Activated naive CD4-positive, alpha-beta T cell treated with anti-CD3 and anti-CD28 coated beads, Interleukin-2, amount 50 U/mL, for 24 hours (primary cell): ENCODE data around the gene DDIT3.
"Not testable (repeated sequence)": the region's sequence is repeated elsewhere in the genome, so short reads cannot be mapped to it uniquely, and the experiment has no call there.

Experiments
- H3K27ac Mint-ChIP-seq: one replicate; pipeline ENCODE4 v1.8.0; 2021; ENCODE audit warnings: mild to moderate bottlenecking, mixed read lengths
- H3K27me3 Mint-ChIP-seq: one replicate; pipeline ENCODE4 v1.8.0; 2021; ENCODE audit warnings: mixed read lengths
- H3K36me3 Mint-ChIP-seq: one replicate; pipeline ENCODE4 v1.8.0; 2021; ENCODE audit warnings: mixed read lengths
- H3K4me1 Mint-ChIP-seq: one replicate; pipeline ENCODE4 v1.8.0; 2021; ENCODE audit warnings: mixed read lengths
- H3K4me3 Mint-ChIP-seq: one replicate; pipeline ENCODE4 v1.8.0; 2021; ENCODE audit warnings: mild to moderate bottlenecking, mixed read lengths
- H3K9me3 Mint-ChIP-seq: one replicate; pipeline ENCODE4 v1.8.0; 2021; ENCODE audit warnings: mixed read lengths

The DDIT3 gene

DNA sequence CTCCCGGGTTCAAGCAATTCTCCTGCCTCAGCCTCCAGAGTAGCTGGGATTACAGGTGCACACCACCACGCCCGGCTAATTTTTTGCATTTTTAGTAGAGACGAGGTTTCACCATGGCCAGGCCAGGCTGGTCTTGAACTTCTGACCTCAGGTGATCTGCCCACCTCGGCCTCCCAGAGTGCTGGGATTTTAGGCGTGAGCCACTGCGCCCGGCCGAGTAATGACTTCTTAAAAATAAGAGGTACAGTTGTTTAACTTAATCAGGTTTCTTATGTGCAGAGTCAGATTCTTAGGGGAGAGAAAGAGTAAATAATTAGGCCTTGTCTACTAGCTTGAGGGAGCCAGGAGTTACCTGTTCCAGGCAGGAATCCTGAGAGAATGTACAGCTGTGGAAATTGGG is 6.1 kb downstream of the DDIT3 start:
- H3K9me3 Mint-ChIP-seq, H3K4me3 Mint-ChIP-seq, H3K27me3 Mint-ChIP-seq: not testable (repeated sequence)
- peak overlapping the region; percentile 17 for H3K27ac Mint-ChIP-seq
- peaks cover 34% of the 10 kb centered on the region for H3K4me1 Mint-ChIP-seq
- peaks cover 25% of the 10 kb centered on the region for H3K36me3 Mint-ChIP-seq

DNA sequence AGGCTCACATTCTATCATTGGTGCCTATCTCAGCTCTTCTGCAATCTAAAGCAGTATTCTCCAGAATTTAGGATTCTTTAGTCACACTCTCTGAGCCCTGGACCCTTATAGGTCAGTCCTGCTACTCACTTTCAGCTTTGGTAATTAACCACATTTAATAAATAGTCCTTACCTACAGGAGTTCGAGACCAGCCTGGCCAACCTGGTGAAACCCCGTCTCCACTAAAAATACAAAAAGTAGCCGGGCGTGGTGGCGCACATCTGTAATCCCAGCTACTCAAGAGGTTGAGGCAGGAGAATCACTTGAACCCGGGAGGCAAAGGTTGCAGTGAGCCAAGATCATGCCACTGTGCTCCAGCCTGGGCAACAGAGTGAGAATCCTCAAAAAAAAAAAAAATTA is 6.6 kb downstream of the DDIT3 start:
- H3K9me3 Mint-ChIP-seq, H3K4me3 Mint-ChIP-seq, H3K27me3 Mint-ChIP-seq, H3K27ac Mint-ChIP-seq: not testable (repeated sequence)
- Mint-ChIP-seq H3K36me3 (peaks cover 23% of the 10 kb centered on the region), H3K4me1 (peaks cover 28% of the 10 kb centered on the region)

DNA sequence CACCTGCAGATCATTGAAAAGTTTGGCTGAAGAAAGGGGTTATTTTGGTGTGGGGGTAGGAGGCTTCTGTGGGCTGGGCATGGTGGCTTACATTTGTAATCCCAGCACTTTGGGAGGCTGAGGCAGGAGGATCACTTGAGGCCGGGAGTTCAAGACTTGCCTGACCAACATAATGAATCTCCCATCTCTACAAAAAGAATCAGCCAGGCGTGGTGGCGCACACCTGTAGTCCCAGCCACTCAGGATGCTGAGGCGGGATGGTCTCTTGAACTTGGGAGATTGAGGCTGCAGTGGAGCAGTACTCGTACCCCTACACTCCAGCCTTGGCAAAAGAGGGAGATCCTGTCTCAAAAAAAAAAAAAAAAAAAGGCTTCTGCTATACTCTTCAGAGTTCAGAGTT is 7.0 kb downstream of the DDIT3 start:
- H3K27me3 Mint-ChIP-seq = no peaks in the 10 kb centered on the region
- H3K4me1 Mint-ChIP-seq = peaks cover 24% of the 10 kb centered on the region
- H3K27ac Mint-ChIP-seq = peak overlapping the region; percentile 12
- H3K9me3 Mint-ChIP-seq = no peaks in the 10 kb centered on the region
- peaks cover 20% of the 10 kb centered on the region for H3K36me3 Mint-ChIP-seq
- H3K4me3 Mint-ChIP-seq = no peak overlapping the region

DNA sequence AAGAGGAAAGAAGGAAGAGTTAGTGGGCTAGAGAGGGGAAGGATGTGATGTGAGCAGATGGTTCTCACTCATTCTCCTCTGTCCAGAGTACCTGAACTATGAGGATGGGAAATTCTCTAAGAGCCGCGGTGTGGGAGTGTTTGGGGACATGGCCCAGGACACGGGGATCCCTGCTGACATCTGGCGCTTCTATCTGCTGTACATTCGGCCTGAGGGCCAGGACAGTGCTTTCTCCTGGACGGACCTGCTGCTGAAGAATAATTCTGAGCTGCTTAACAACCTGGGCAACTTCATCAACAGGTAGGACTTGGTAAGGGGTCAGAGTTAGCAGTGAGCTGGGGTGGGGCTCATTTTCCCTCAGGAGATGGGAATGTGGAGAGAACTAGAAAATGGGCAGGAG is 7.6 kb downstream of the DDIT3 start:
- Mint-ChIP-seq H3K9me3 (no peaks in the 10 kb centered on the region), H3K27me3 (no peaks in the 10 kb centered on the region), H3K27ac (peak overlapping the region; percentile 68), H3K4me3 (no peak overlapping the region), H3K36me3 (peaks cover 17% of the 10 kb centered on the region), H3K4me1 (peaks cover 18% of the 10 kb centered on the region)

DNA sequence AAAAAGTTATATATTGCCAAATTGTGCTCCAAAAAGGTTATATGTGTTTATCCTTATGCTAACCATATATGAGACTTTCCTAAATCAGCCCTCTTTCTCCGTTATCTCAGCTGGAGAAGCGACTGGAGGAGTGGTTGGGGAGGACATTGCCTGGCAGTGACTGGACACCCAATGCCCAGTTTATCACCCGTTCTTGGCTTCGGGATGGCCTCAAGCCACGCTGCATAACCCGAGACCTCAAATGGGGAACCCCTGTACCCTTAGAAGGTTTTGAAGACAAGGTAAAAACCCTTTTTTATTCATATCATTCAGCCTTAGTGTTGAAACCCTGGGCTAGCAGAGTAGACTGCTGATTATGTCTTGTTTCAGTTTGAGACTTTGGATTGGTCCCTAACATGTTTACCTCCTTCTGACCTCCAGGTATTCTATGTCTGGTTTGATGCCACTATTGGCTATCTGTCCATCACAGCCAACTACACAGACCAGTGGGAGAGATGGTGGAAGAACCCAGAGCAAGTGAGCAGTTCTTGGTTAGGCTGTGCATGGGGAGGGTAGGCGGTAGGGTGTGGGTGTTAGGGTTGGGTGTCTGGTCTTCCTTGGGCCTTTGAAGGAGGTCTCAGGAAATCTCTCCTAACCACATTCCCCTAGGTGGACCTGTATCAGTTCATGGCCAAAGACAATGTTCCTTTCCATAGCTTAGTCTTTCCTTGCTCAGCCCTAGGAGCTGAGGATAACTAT is 8.6 kb downstream of the DDIT3 start:
- Mint-ChIP-seq H3K36me3 (peaks cover 17% of the 10 kb centered on the region), H3K9me3 (no peaks in the 10 kb centered on the region), H3K4me1 (peaks cover 9% of the 10 kb centered on the region), H3K4me3 (no peak overlapping the region), H3K27me3 (no peaks in the 10 kb centered on the region), H3K27ac (peak overlapping the region; percentile 68)

DNA sequence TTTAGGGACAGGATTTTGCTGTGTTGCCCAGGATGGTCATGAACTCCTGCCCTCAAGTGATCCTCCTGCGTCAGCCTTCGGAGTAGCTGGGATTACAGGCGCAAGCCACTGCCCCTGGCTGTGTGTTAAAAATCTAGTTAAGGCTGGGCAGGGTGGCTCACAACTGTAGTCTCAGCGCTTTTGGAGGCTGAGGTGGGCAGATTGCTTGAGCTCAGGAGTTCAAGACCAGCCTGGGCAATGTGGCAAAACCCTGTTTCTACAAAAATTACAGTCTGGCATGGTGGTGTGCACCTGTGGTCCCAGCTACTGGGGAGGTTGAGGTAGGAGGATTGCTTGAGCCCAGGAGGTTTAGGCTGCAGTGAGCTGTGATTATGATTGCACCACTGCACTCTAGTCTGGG is 9.2 kb downstream of the DDIT3 start:
- H3K4me3 Mint-ChIP-seq = no peak overlapping the region
- no peaks in the 10 kb centered on the region for H3K9me3 Mint-ChIP-seq
- no peaks in the 10 kb centered on the region for H3K27me3 Mint-ChIP-seq
- no peak overlapping the region for H3K27ac Mint-ChIP-seq
- H3K4me1 Mint-ChIP-seq = peaks cover 8% of the 10 kb centered on the region
- H3K36me3 Mint-ChIP-seq = peaks cover 17% of the 10 kb centered on the region

DNA sequence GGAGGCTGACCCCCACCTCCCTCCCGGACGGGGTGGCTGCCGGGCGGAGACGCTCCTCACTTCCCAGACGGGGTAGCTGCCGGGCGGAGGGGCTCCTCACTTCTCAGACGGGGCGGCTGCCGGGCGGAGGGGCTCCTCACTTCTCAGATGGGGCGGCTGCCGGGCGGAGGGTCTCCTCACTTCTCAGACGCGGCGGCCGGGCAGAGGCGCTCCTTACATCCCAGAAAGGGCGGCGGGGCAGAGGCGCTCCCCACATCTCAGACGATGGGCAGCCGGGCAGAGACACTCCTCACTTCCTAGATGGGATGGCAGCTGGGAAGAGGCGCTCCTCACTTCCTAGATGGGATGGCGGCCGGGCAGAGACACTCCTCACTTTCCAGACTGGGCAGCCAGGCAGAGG is 12.5 kb downstream of the DDIT3 start:
- H3K9me3 Mint-ChIP-seq, H3K4me3 Mint-ChIP-seq, H3K27me3 Mint-ChIP-seq, H3K27ac Mint-ChIP-seq, H3K4me1 Mint-ChIP-seq: not testable (repeated sequence)
- peaks cover 14% of the 10 kb centered on the region for H3K36me3 Mint-ChIP-seq

DNA sequence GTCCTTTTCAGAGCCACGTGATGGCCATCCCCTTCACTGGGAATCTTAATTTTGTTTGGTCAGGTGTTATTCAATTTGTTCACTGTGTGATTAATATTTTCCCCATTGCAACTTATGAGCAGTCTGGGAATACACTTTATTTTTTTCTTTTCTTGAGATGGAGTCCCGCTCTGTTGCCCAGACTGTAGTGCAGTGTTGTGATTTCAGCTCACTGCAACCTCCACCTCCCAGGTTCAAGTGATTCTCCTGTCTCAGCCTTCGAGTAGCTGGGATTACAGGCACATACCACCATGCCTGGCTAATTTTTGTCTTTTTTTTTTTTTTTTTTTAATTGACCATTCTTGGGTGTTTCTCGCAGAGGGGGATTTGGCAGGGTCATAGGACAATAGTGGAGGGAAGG is 13.8 kb downstream of the DDIT3 start:
- H3K36me3 Mint-ChIP-seq = peaks cover 12% of the 10 kb centered on the region
- H3K27ac Mint-ChIP-seq, H3K4me1 Mint-ChIP-seq, H3K4me3 Mint-ChIP-seq, H3K9me3 Mint-ChIP-seq, H3K27me3 Mint-ChIP-seq: not testable (repeated sequence)

DNA sequence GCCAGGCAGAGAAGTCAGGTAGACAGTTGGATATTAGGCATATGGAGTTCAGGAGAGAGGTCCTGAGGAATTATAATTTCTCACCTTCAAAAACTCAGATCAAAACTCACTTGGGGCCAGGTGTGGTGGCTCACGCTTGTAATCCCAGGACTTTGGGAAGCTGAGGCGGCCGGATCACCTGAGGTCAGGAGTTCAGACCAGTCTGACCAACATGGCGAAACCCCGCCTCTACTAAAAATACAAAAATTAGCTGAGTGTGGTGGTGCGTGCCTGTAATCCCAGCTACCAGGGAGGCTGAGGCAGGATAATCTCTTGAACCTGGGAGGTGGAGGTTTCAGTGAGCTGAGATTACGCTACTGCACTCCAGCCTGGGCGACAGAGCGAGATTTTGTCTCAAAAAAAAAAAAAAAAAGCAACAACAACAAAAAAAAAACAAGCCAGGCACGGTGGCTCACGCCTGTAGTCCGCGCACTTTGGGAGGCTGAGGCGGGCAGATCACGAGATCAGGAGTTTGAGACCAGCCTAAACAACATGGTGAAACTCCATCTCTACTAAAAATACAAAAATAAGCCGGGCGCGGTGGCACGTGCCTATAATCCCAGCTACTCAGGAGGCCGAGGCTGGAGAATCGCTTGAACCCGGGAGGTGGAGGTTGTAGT is 17.9 kb downstream of the DDIT3 start:
- Mint-ChIP-seq H3K4me1 (peaks cover 12% of the 10 kb centered on the region), H3K36me3 (peaks cover 21% of the 10 kb centered on the region), H3K27ac (peak overlapping the region; percentile 25)
- not testable (repeated sequence) for H3K9me3 Mint-ChIP-seq, H3K4me3 Mint-ChIP-seq, H3K27me3 Mint-ChIP-seq

DNA sequence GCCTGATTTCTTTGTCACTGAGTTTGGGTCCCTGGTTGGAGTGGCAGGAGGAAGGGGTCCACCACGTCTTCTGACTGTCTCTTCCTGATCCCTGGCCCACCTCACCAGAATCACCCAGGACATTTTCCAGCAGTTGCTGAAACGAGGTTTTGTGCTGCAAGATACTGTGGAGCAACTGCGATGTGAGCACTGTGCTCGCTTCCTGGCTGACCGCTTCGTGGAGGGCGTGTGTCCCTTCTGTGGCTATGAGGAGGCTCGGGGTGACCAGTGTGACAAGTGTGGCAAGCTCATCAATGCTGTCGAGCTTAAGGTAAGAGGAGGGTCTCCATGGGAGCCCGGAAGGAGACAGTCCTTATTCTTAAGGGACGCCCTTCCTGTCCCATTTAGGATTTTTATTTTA is 20.1 kb downstream of the DDIT3 start:
- no peak overlapping the region for H3K4me3 Mint-ChIP-seq
- no peaks in the 10 kb centered on the region for H3K9me3 Mint-ChIP-seq
- H3K36me3 Mint-ChIP-seq = peaks cover 27% of the 10 kb centered on the region
- no peaks in the 10 kb centered on the region for H3K27me3 Mint-ChIP-seq
- H3K27ac Mint-ChIP-seq = peak overlapping the region; percentile 79
- H3K4me1 Mint-ChIP-seq = peaks cover 19% of the 10 kb centered on the region

DNA sequence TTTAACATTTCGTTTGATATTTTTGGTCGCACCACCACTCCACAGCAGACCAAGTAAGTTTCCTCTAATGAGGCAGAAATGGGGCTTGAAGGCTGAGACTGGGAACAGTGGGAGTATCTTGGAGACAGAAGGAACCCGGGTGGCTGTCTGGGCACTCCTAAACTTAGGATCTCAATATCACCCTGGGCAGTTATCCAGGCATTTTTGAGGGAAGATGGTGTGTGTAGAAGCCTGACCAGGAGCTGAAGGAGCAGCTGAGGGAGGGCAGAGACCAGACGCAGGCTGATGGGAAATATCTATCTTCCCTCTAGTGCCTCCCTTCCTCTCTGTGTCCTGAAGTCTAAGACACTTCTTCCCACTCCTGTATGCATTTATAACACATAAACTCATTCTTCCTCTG is 21.7 kb downstream of the DDIT3 start:
- Mint-ChIP-seq H3K36me3 (peaks cover 26% of the 10 kb centered on the region), H3K27ac (no peak overlapping the region), H3K27me3 (no peaks in the 10 kb centered on the region), H3K4me1 (peaks cover 19% of the 10 kb centered on the region), H3K4me3 (no peak overlapping the region), H3K9me3 (no peaks in the 10 kb centered on the region)

DNA sequence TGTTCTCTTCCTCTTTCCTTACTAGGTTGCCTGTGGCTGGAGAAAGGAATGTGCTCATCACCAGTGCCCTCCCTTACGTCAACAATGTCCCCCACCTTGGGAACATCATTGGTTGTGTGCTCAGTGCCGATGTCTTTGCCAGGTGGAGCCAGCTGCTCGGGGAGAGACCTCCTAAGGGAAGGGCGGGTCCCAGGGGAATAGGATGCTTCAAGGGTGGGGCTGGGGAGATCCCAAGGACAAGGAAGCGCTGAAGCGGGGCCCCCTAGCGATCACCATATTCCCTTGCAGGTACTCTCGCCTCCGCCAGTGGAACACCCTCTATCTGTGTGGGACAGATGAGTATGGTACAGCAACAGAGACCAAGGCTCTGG is 22.2 kb downstream of the DDIT3 start:
- H3K9me3 Mint-ChIP-seq = no peaks in the 10 kb centered on the region
- no peak overlapping the region for H3K4me3 Mint-ChIP-seq
- peaks cover 26% of the 10 kb centered on the region for H3K36me3 Mint-ChIP-seq
- H3K27me3 Mint-ChIP-seq = no peaks in the 10 kb centered on the region
- peaks cover 19% of the 10 kb centered on the region for H3K4me1 Mint-ChIP-seq
- H3K27ac Mint-ChIP-seq = no peak overlapping the region

DNA sequence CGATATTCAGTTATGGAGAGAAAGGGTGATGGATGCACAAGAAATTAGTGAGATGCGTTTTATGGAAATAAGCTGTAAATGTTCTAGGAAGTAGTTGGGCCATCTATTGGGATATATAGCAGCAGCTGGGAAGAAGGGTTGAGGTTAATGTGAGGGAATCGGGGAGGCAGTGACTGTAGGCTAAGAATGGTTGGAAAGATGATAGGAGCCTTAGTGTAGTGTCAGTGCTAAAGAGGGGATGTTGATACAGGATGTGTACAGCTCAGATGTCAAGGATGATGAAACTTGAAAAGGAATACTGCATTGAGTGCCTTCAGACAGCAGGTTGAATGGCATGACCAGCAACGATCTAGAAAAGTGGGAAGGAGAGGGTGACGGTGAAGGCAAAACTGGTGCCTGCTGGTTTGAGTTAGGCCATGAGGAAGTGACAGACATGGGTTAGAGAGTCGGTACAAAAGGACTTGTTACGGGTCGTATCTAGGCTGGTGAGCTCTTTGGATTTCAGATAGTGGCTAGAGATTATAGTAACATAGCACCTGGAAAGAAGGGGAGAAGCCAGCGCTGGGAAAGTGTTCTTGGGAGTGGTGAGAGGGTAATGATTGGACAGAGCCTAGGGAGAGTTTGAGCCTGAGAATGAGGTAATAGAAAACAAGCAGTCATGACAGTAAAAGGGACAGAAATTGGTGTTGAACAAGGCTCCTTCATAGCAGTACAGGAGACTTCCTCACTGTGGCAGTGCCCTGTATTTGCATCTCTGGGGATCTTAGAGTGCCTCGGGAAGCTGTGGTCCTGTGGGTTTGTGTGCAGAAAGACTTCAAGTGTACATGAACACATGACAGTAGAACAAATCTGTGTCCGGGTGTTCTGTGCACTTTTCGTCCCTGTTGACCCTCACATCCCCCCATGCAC is 22.8 kb downstream of the DDIT3 start:
- peaks cover 29% of the 10 kb centered on the region for H3K36me3 Mint-ChIP-seq
- H3K4me1 Mint-ChIP-seq = peaks cover 24% of the 10 kb centered on the region
- no peaks in the 10 kb centered on the region for H3K9me3 Mint-ChIP-seq
- no peak overlapping the region for H3K4me3 Mint-ChIP-seq
- peak overlapping the region; percentile 41 for H3K27ac Mint-ChIP-seq
- no peaks in the 10 kb centered on the region for H3K27me3 Mint-ChIP-seq

DNA sequence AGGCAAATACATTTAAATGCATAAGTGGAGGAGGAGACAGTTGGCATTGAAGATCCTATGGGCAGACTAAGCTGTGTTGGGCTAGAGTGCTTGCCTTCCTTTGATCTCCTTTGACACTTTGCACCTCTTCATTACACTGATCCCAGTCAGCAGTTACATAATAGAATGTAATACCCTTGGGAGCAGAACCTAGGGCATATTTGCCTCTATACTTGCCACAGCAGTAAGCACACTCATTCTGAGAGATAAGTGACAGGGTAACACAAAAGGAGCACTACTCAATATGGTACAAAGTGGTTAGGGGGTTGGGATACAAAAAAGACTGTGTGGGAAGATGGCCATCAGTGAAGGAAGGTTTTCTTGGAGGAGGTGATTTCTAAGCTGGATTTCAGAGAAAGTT is 23.5 kb downstream of the DDIT3 start:
- Mint-ChIP-seq H3K4me3 (no peak overlapping the region), H3K27me3 (no peaks in the 10 kb centered on the region), H3K4me1 (peaks cover 24% of the 10 kb centered on the region), H3K36me3 (peaks cover 25% of the 10 kb centered on the region), H3K27ac (no peak overlapping the region), H3K9me3 (no peaks in the 10 kb centered on the region)

DNA sequence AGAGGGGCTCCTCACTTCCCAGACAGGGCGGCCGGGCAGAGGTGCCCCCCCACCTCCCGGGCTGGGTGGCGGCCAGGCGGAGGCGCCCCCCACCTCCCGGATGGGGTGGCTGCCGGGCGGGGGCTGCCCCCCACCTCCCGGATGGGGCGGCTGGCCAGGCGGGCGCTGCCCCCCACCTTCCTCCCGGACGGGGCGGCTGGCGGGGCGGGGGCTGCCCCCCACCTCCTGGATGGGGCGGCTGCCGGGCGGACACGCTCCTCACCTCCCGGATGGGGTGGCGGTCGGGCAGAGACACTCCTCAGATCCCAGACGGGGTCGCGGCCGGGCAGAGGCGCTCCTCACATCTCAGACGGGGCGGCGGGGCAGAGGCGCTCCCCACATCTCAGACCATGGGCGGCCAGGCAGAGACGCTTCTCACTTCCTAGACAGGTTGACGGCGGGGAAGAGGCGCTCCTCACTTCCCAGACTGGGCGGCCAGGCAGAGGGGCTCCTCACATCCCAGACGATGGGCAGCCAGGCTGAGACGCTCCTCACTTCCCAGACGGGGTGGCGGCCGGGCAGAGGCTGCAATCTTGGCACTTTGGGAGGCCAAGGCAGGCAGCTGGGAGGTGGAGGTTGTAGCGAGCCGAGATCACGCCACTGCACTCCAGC is 25.1 kb downstream of the DDIT3 start:
- H3K4me3 Mint-ChIP-seq, H3K9me3 Mint-ChIP-seq, H3K27me3 Mint-ChIP-seq: not testable (repeated sequence)
- Mint-ChIP-seq H3K27ac (peak overlapping the region; percentile 46), H3K36me3 (peaks cover 22% of the 10 kb centered on the region), H3K4me1 (peaks cover 26% of the 10 kb centered on the region)
